CD4-positive, alpha-beta T cell treated with Interleukin-17A for 4 hours (primary cell): ENCODE data around the gene ATG2A.

Experiments
- DNase-seq: peaks from one replicate; pipeline ENCODE4 v3.0.0-alpha.2; 2020; ENCODE audit warnings: mixed read lengths

The ATG2A gene

GRCh38 chr11:64923944-64924909, 7.2 kb upstream of the ATG2A start, which contains the start of gene PPP2R5B:
TSS of gene PPP2R5B (plus strand) at chr11:64924689. CDS start at chr11:64925735, 1,046 bp downstream.
- peak; percentile 94 for DNase-seq

DNA sequence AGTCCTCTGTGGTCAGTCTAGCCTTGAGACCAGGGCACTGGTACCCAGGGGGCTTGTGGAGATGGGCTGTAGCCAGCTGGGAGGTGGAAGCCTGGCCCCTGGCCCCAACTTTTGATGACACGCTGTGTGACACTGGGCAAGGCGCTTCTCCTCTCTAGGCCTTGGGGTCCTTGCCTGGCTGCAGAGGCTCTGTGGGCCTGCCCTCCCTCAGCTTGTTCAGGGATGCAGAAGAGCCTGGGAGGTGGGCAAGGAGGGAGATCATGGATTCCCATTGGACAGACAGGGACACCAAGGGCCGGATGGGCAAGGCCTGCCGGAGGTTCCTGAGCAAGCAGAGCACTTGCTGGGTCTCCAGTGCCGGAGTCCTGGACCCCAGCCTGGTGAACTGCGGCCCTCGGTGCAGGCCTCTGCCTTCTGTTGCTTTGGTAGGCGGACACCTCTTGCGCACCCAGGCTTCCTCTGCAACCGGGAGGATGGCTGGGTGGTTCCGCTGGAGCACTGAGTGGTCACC, 6.2 kb upstream of the ATG2A start:
- no peak for DNase-seq

GRCh38 chr11:64921384-64921783, 4.4 kb upstream of the ATG2A start:
- no peak for DNase-seq

GRCh38 chr11:64920124-64920523, 3.1 kb upstream of the ATG2A start:
- no peak for DNase-seq

- DNase-seq: no peak
These were observed 2.6 kb upstream of the ATG2A start for GRCh38 chr11:64919627-64920026.

GRCh38 chr11:64918017-64918416, 1.0 kb upstream of the ATG2A start:
- DNase-seq: no peak

GRCh38 chr11:64917663-64917995, 620 bp upstream of the ATG2A start:
- DNase-seq: no peak

DNA sequence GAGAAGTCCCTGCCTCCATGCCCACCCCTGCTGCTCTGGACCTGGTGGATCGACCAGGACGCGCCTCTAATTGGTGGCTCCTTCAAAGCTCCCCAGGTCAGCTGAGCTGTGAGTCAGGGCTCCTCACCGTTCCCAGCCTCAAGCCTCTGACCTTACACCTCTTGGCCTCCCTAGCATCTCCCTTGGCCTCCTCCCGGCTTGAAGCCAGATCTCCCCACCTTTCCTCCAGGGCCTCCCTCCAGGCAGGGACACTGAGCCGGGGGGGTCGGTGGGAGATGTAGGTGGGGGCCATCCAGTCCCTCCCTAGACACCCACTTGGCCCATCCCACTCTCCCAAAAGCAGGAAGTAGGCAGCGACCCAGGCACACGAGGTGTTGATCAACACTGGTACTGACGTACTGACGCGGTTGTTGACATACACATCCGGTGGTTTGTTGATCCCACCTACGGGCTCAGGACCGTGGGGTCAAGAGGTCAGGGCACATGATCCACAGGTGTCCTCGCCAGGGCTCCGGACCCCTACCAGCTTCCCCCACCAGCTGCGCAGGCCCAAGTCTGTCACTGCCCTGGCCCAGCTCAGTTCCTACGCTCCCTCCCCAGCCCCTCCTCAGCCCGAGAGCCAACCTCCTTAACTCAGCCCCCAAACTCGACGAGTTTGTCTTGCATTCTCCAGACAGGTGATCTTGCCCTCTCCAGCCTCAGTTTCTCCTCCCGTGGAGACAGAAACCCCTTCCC, 802 bp downstream of the ATG2A start:
- DNase-seq: peak; percentile 47

DNA sequence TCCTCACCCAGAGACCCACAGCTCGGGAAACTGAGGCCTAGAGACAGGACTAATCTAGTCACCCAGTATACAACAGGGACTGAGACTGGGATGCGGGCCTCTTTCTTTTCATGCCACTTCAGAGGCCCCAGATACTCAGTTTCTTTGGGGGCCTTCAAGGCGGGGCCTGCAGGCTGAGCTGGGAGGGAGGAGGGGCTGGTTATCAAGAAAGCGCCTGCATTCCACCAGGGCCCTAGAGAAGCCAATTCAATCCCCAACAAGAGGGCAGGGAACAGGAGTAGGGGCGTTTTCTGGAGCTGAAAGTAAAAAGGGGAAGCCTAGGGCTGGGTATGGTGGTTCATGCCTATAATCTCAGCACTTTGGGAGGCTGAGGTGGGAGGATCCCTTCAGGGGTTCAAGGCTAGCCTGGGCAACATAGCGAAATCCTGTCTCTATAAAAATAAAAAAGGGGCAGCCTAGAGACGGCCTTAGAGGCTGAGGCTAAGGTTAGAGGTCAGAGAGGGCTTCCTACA, 1.6 kb downstream of the ATG2A start:
- DNase-seq: no peak

GRCh38 chr11:64914123-64914522, 2.9 kb downstream of the ATG2A start:
- DNase-seq: no peak

DNA sequence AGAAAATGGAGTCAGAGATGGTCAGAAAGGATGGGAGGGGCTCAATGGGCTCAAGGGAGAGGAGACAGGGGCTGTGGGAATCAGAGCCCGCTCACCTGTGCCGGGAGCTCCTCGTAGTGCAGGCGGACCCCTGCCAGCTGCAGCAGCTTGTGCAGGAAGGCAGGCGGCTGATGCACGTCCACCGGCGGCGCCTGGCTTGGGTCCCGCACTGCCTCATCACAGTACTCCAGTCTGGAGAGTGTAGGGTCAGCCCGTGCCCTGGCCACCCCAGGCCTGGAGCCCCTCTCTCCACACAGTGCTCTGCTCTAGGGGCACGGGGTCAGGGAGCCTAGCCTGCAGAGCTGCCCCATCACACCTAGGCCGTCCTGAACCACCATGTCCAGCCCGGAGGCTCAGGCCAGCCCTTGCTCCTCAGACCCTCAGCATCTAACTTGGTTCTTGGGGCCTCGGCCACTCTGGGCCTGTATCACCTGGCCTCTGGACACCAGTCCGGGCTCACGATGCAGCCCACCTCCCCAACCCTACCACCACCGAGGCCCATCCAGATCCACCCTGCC, 3.8 kb downstream of the ATG2A start:
- no peak for DNase-seq

- DNase-seq: no peak
These were observed 5.3 kb downstream of the ATG2A start for GRCh38 chr11:64911689-64912088.

DNA sequence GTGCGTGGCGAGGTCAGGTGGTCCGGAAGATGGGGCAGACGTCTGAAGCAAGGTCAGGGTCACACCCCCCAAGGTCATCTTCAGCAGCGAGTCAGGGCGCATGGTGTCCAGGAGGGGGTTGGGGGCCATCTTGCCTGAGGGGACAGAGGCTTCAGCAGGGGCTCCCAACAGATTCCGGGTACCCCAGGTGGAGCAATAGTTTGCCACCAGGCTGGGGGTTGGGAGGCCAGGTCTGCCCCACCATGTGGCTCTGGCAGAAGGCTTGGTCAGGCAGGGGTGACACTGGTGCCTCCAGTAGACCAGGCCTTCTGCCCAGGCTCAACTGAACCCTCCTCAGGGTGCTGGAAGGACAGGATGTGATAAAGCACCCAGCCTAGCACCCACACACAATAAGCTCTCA, 5.9 kb downstream of the ATG2A start:
- no peak for DNase-seq

- DNase-seq: no peak
These were observed 6.4 kb downstream of the ATG2A start for GRCh38 chr11:64910451-64911093.

- no peak for DNase-seq
These were observed 7.2 kb downstream of the ATG2A start for GRCh38 chr11:64909653-64910343.

DNA sequence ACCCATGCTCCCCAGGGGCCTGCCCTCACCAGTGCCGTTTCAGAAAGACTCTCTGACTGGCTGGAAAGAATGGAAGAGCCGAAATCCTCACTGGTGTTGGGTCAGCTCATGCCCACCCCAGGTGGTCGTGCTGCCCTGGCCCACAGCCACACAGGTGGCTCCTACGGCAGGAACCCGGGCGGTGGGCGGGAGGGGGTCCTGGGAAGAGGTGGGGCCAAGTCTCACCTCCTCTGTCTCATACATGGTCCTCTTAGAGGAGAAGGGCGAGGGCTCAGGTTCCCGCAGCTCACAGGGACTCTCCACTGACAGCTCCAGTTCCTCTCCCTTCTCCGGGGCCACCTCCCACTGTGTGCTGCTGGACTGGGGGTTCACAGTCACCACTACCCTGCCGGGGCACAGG, 8.2 kb downstream of the ATG2A start:
- DNase-seq: no peak

GRCh38 chr11:64906314-64906635, 10.7 kb downstream of the ATG2A start:
- no peak for DNase-seq

DNA sequence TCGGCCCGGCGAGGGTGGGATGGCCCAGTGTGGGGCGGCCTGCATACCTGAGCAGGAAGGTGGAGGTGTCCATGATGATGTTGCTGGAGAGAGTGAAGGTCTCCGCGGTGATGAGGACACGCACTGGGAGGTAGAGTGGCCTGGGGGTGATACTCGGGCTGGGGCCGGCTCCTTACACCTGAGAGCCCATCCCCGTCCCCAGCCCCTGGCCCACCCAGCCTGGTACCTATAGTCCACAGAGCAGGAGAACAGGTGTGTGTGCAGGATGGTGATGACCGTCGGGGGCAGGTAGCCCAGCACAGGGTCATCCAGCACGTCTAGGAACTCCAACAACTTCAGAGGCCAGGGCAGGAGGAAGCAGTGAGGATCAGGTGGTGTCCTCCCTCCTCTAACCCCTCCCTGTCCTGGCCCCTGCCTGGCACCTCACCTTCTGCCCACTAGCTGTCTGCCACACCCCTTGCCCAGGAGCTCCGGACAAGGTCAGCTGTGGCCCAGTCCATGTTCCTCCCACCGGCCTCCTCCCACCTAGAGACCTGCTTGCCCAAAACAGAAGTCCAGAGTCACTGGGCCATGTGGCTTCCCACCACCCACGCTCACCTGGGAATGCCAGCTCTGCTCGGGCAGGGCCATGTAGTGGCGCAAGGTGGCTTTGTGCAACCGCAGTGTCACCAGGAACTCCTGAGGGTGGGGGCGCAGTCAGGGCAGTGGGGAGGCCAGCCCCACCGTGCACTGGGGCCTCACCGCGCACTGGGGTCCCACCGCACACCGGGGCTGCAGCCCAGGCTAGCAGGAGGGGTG, 11.3 kb downstream of the ATG2A start:
- no peak for DNase-seq

GRCh38 chr11:64903291-64903833, 13.6 kb downstream of the ATG2A start:
- DNase-seq: no peak

- no peak for DNase-seq
These were observed 14.7 kb downstream of the ATG2A start for GRCh38 chr11:64902102-64902900.
